Heart right ventricle (tissue), 16 donors: ENCODE results near the gene ZNF521. TPM values are rescaled to one million over a fixed set of nuclear protein-coding genes. Genes with fewer than 3 reads are reported as not detected.
A peak's percentile ranks its signal among the peaks of the same experiment; 100 is the strongest.

ENCODE experiments used
- ATAC-seq, 8 donors: fragments of 200-7000 bp; cut with Tn5 transposase; one replicate each; pipeline ENCODE4 v1.9.1; 2020; ENCODE audit warnings: mild to moderate bottlenecking in 8 of 8, moderate library complexity in 8 of 8, moderate number of reproducible peaks in 1 of 8
- DNase-seq, 2 donors: peaks; one replicate each; pipeline ENCODE4 v3.0.0-alpha.2; 2020
- H3K27ac ChIP-seq, 10 donors: fragments of 200-600 bp; sonication (generic) in 2 of 10; one replicate each; pipeline versions ENCODE4 v1.5.0 to v1.8.0; 2020 to 2022; ENCODE audit warnings: mild to moderate bottlenecking in 3 of 10
- H3K27me3 ChIP-seq, 7 donors: fragments of 200-600 bp; one replicate each; pipeline ENCODE4 v1.8.0; 2021 to 2022; ENCODE audit warnings: mild to moderate bottlenecking in 2 of 7
- H3K36me3 ChIP-seq, 9 donors: fragments of 200-600 bp; sonication (generic) in 1 of 9; one replicate each; pipeline versions ENCODE4 v1.5.0 to v1.8.0; 2020 to 2022; ENCODE audit warnings: mild to moderate bottlenecking in 2 of 9
- H3K4me1 ChIP-seq, 9 donors: fragments of 200-600 bp; sonication (generic) in 1 of 9; one replicate each; pipeline versions ENCODE4 v1.5.0 to v1.8.0; 2020 to 2022; ENCODE audit warnings: mild to moderate bottlenecking in 4 of 9
- H3K4me3 ChIP-seq, 10 donors: fragments of 200-600 bp; sonication (generic) in 2 of 10; one replicate each; pipeline versions ENCODE4 v1.5.0 to v1.8.0; 2020 to 2022; ENCODE audit warnings: mild to moderate bottlenecking in 7 of 10, moderate library complexity in 2 of 10
- H3K9me3 ChIP-seq, 11 donors: fragments of 200-600 bp in 10 of 11; sonication (generic) in 2 of 11; one replicate each; pipeline versions ENCODE4 v1.5.0 to v1.8.0; 2013 to 2022; ENCODE audit warnings: mild to moderate bottlenecking in 2 of 11, control low read depth in 1 of 11, moderate library complexity in 1 of 11
- WGBS, 2 donors: extraction: QIAGEN DNeasy Blood & Tissue Kit; methylation state at CpG; one replicate each; pipeline ENCODE4 v1.1.7; 2013; ENCODE audit warnings: inconsistent platforms in 1 of 2; 5-methylcytosine and 5-hydroxymethylcytosine counted together
- intact Hi-C, 10 donors: fragments of 100-400 bp; cut with DNase I; formaldehyde crosslinking; loops; one replicate each; pipeline versions ENCODE4 v1.11.1 to v1.14.2; 2022
- polyA plus RNA-seq, 2 donors: library from polyadenylated mRNA; stranded (reverse); fragments of 200-250 nt; gene quantifications; one replicate each; pipeline ENCODE4 v1.2.3, GENCODE V29; 2013
- total RNA-seq, 10 donors: library from RNA; stranded (reverse); fragmentation: NEBNext Ultra II Directional in 3 of 10; extraction: Animal tissue kit (Norgen Biotek cat#: 25700) in 3 of 10; gene quantifications; one replicate each; pipeline versions ENCODE4 v1.2.1 to v1.2.4, GENCODE V29; 2021 to 2023
- TF ChIP-seq, protein P1 (sequence below), 9 donors: fragments of 200-600 bp; sonication (generic) in 2 of 9; IDR thresholded peaks; one replicate each; pipeline versions ENCODE4 v1.5.0 to v1.8.0; 2021 to 2022; ENCODE audit warnings: antibody characterized with exemption in 9 of 9, mild to moderate bottlenecking in 5 of 9, moderate library complexity in 1 of 9
- donor health status: Arrhythmogenic right ventricular cardiomyopathy.
- donor health status: ischemic (EF 13 %, LVEDD 7.1; RV severe dilation, severe dysfunction).
- donor health status: healthy with polysubstance abuse.
- donor health status: DM: no; HTN: yes; CAD: no.
- donor health status: DM: no; HTN: no; CAD: no.
- donor health status: ischemic (EF 25% LVEDD 6.9; RV normal size, moderate dysfunction).
- donor health status: ischemic (EF 25% LVEDD 5.7; RV mildly dilated, moderate dysfunction).
- donor health status: healthy.
- donor health status: DM: yes; HTN: yes; CAD: no.
- donor health status: Ischemic cardiomyopathy.
- donor health status: ischemic (EF 35%, LVEDD 5.7; RV mildly dilated, moderate dysfunction).
- donor health status: nonischemic (EF 11% LVEDD 7.7; RV severe dilation, severe dysfunction).
- donor health status: DM: yes; HTN: yes; CAD: no.
- donor health status: PGD.
- donor health status: ischemic (EF 29% LVEDD 5.4; RV normal size, mild dysfunction).
- donor health status: nonischemic (EF 23%, LVEDD 6.1; RV moderate dilation, normal function).

ZNF521 gene
- total and polyA plus RNA-seq, 12 donors, result 3.3 to 26.4 (median 15.5) TPM

DNA sequence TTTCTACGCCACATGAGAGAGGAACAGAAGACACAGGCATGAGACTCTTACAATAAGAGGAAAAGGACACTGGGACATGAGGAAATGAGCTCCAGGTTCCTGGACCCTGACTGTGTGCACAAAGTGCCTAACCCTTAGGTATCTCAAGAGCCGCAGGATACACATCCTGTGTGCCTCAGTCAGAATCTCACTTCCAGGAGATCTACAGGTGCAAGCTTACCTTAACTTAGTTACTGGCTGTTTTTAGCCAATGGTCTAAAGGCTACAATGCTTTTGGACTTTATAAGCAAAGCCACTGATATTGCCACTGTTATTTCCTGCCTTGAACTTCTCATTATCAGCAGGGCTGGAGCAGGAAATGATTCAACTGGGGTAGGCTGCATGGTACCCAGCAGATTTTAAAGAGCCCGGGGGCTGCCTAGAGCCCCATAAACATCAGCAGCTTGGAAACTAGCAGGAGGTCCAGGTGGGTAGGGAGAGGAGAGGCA, 254.4 kb downstream of the ZNF521 start:
- intact Hi-C loops, result loop anchor here in 1 of 10 donors (10.0 kb wide), 1 partner anchor 67 kb away; no protein-coding TSS in a partner anchor
- Histone ChIP-seq H3K9me3 (no peaks in the 10 kb centered on the region), H3K36me3 (no peaks in the 10 kb centered on the region), H3K4me1 (peaks cover 2 to 39% (median 15%) of the 10 kb centered on the region in 9 donors), H3K27me3 (no peaks in the 10 kb centered on the region), H3K4me3 (peak overlapping the region in 1 of 10 donors; percentile 3), H3K27ac (peak overlapping the region in 1 of 10 donors; percentile 22)
- TF ChIP-seq, protein P1, sequence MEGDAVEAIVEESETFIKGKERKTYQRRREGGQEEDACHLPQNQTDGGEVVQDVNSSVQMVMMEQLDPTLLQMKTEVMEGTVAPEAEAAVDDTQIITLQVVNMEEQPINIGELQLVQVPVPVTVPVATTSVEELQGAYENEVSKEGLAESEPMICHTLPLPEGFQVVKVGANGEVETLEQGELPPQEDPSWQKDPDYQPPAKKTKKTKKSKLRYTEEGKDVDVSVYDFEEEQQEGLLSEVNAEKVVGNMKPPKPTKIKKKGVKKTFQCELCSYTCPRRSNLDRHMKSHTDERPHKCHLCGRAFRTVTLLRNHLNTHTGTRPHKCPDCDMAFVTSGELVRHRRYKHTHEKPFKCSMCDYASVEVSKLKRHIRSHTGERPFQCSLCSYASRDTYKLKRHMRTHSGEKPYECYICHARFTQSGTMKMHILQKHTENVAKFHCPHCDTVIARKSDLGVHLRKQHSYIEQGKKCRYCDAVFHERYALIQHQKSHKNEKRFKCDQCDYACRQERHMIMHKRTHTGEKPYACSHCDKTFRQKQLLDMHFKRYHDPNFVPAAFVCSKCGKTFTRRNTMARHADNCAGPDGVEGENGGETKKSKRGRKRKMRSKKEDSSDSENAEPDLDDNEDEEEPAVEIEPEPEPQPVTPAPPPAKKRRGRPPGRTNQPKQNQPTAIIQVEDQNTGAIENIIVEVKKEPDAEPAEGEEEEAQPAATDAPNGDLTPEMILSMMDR (IDR thresholded peaks at IDR 0.05), result no peak
- WGBS, 2 donors, result 57 to 59% methylated on average over 3 of the region's 3 CpGs
- DNase-seq, result no peak
- ATAC-seq, result peak in 4 of 8 donors; percentile 31 to 59 (median 56)

DNA sequence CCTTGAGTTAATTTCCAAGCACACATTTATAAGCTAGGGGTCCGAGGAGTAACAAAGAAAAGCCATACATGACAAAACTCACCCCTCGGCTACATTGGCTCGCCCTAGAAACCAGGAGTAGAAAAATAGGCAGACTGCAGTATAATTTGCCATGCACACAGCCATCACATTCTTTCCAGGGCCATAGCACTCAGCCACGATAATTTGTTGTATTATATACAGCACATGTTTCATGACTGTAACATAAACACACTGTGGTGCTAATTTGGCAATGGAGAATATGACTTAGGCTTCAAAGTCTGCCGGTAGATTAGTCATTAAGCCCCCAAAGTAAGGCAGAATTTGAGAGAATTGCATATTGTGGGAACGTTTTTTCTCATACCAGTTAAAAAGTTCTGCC, 254.9 kb downstream of the ZNF521 start:
- Histone ChIP-seq H3K4me3 (no peak overlapping the region), H3K27me3 (no peaks in the 10 kb centered on the region), H3K27ac (no peak overlapping the region), H3K4me1 (peaks cover 2 to 33% (median 12%) of the 10 kb centered on the region in 9 donors), H3K9me3 (no peaks in the 10 kb centered on the region), H3K36me3 (no peaks in the 10 kb centered on the region)
- TF ChIP-seq, protein P1 (IDR thresholded peaks at IDR 0.05), result no peak
- 82 to 86% methylated on average over 6 of the region's 6 CpGs for WGBS, 2 donors
- ATAC-seq (no peak), DNase-seq (no peak)
- intact Hi-C loops, result loop anchor here in 1 of 10 donors (10.0 kb wide), 1 partner anchor 68 kb away; no protein-coding TSS in a partner anchor

DNA sequence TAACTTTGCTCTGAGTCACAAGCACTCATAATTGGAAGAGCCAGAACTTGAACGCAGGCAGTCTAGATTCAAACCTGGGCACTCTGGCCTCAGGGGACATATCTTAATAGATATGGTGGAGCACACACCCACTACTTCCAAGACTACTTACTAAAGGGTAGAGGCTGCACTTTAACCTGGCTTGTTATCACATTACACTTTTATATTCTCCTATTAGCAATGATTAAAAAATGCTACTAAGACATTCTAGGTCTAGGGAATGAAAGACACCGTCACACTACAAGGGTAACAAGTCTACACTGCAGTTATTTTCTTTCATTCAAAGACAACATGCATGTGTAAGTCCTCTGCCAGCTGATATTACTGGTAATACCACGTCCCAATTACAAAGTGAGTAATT, 258.8 kb downstream of the ZNF521 start:
- Histone ChIP-seq H3K4me3 (no peak overlapping the region), H3K36me3 (peaks cover 0 to 39% (median 6%) of the 10 kb centered on the region in 9 donors), H3K4me1 (peaks cover 0 to 13% (median 0%) of the 10 kb centered on the region in 9 donors), H3K27me3 (no peaks in the 10 kb centered on the region), H3K27ac (no peak overlapping the region), H3K9me3 (no peaks in the 10 kb centered on the region)
- 86 to 90% methylated on average over 3 of the region's 3 CpGs for WGBS, 2 donors
- DNase-seq (no peak), ATAC-seq (no peak)
- TF ChIP-seq, protein P1 (IDR thresholded peaks at IDR 0.05), result no peak
- intact Hi-C loops, result loop anchor here in 1 of 10 donors (10.0 kb wide), 1 partner anchor 72 kb away; no protein-coding TSS in a partner anchor

DNA sequence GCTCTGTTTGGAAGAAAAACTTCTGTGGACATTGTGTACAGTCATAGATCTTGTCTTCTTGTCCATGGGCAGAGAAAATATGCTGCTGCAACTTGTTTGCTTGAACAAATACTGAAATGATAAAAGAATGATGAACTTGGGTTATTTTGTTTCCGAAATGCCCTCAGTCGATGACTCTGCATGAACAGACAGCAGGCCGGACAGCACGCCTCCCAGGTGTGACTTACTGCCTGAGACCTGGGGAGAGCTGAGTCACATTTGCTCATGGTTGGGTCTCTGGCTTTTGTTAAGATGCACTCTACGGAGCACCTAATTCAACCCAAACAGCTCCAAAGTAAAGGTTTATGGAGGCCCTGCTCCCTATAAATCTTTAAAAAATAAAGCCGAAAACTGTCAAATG, 262.5 kb downstream of the ZNF521 start:
- no peaks in the 10 kb centered on the region for H3K9me3 ChIP-seq
- ATAC-seq, result no peak
- no peaks in the 10 kb centered on the region for H3K27me3 ChIP-seq
- 98 to 99% methylated on average over 6 of the region's 6 CpGs for WGBS, 2 donors
- TF ChIP-seq, protein P1 (IDR thresholded peaks at IDR 0.05), result no peak
- peaks cover 0 to 53% (median 6%) of the 10 kb centered on the region in 9 donors for H3K36me3 ChIP-seq
- intact Hi-C loops, result no loop called here
- no peak overlapping the region for H3K27ac ChIP-seq
- no peak for DNase-seq
- no peaks in the 10 kb centered on the region for H3K4me1 ChIP-seq
- no peak overlapping the region for H3K4me3 ChIP-seq
